GM21367 (cell line): ENCODE results near the gene RACK1.

Source experiments
- ATAC-seq: cut with Tn5 transposase; IDR thresholded peaks from one replicate; pipeline ENCODE4 v1.9.1; 2021; ENCODE audit not compliant: unreplicated experiment

The RACK1 gene

DNA sequence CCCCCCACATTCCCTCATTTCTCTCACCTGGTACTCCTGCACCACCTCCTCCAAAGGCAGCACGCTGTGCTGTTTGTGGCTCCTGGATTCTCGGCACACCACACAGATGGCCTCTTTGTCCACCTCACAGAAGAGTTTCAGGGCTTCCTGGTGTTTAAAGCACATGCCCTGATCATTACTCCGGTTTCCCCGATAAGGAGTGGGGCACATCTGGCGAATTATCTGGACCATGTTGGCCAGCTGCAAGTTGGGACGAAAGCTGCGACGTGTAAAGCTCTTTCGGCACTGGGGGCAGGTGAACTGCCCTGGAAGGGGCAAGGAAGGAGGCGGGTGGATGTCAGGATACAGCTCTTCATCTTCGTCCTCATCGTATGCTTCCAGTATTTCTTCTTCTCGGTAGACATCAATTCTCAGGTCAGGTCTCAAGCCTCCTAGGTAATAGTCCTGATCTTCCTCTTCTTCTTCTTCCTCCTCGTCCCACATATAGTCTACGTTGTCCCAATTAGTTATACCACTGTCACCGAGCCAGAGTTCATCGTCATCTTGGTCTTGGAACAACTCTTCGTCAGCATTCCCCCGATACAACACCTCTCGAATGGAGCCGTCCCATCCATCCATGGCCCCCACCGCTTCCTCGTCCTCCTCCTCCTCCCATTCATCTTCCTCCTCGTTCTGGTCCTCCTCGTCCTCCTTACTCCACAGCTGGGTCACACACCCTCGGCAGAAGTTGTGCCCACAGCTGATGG, 16.4 kb upstream of the RACK1 start:
- no peak for ATAC-seq

DNA sequence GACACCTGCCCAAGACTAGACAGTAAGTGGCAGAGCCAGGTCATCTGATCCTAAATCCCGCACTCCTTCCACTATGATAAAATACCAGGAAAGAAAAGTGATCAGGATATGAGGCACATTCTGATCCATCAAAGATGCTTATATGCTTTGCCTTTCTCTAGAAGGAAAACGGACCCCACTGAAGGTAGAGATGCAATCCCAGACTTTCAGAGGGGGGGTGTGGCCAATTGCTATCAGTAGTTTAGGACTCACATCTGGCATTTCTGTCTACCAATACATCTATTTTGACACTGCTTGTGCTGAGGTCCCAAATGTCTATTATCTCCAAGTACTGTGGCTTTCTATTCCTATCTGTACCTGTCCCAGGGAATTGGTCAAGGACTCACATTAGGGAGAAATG, 15.6 kb upstream of the RACK1 start:
- ATAC-seq: no peak

DNA sequence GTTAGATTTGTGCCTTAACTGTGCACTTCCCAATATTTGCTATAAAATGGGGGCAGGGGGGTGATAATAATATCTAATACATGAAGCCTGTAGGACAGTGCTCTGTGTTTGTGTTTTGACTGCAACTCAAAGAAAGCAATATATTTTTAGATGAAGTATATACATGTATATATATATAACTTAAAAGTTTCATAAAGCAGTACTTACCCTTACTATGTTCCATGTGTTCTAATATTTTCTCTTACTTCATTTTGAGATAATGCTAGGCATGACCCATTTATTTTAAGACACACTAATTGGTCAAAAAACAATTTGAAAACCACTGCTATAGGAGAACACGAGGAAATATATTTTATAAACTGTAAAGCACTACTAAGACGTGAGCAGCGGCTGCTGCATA, 14.9 kb upstream of the RACK1 start:
- ATAC-seq: no peak

DNA sequence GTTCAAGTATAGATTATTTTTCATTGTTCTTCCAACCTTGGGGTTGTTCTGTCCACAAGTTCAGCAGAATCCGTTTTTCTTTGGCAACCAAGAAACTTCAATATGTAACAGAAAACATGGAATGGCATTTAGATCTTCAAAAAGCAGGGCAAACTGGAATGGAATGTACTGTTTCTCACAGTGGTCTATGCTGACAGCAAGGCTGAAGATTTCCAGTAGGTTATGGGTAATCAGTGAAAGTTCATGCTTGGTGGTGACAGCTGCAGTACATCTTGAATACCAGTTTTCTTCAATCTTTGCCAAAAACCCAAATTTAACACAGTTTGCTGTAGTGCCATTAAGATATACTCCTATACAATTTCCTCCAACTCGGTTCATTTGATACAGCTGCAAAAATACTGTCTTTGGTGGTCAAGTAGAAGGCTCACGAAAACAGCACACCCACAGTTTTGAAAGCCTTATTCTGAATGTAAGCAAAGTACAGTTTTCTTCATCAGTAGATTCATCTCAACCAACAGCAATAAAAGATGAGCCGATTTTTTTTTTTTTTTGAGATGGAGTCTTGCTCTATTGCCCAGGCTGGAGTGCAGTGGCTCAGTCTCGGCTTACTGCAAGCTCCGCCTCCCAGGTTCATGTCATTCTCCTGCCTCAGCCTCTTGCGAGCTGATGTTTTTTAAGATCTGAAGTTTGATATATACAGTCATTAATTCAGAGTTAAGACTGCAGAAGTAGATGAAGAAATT, 12.3 kb upstream of the RACK1 start:
- ATAC-seq: no peak

DNA sequence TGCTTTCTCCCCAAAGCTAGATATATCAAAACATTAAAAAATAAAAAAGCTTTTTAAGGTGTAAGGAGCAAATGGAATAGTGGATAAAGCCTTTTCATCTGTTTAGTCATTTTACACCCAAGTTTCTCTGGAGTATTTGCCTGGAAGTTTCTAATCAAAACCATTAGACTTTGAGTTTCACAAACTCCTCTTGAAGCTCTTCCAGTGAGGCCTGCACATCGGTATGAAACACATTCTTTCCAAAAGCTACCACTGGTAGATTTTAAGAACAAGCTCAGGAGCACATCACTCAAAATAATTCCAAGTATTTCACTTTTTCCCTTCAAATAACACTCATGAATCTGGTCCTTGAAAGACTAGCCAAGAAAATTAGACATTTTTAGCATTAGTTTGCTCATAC, 11.6 kb upstream of the RACK1 start:
- ATAC-seq: no peak

DNA sequence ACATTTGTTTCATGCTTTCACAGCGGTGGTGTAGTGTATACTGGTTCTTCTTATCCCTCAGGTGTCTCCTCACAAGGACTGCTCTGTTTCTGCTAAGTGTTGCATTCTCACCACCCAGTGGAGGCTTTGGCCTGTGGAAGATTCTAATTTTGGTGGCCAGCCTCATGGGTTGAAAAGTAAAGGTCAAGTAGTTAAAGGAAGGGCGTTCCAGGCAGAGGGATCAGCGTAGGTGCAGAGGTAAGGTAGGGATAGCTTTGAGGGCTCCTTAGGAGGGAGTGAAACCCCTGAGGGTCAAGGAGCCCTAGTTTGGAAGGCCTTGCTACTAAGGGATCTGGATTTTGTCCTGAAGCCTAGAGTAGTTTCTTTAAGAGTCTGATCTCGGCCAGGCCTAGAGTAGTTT, 4.6 kb upstream of the RACK1 start:
- ATAC-seq: no peak

DNA sequence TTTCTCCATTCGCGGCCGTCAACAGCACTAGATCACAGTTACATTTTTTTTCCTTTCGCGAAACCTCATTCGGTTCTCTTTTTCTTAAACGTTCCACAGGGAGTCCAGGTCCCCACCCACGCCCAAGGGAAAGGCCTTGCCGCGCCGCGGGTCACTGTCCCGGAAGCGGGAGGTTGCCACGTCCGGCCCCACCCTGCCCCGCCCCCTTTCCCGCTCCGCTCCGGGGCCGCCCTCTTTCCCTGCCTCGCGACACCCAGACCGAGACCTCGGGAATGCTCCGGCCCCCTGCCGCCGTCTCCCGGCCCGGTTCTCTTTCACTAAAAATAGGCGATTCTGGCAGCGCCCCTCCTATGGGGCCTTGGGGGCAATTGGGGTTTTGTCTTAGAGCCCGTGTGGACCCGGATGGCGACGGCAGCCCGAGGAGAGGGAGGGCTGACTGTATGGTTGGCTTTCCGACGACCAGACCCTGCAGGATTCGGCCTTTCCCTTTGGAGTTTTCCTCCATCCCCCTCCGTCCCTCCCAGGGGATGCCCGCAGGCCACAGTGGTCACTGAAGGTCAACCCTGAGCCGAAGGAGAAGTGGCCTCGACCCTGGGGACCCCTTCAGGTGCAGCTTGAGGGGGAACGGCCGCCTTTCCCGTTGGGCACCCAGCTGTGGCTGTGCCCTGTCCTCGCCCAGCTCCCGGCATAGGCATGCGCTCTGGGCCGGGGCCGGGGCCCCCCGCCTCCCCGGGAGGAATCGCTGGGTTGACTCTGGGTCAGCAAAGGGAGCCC, 2.8 kb upstream of the RACK1 start:
- ATAC-seq: peak; percentile 23

DNA sequence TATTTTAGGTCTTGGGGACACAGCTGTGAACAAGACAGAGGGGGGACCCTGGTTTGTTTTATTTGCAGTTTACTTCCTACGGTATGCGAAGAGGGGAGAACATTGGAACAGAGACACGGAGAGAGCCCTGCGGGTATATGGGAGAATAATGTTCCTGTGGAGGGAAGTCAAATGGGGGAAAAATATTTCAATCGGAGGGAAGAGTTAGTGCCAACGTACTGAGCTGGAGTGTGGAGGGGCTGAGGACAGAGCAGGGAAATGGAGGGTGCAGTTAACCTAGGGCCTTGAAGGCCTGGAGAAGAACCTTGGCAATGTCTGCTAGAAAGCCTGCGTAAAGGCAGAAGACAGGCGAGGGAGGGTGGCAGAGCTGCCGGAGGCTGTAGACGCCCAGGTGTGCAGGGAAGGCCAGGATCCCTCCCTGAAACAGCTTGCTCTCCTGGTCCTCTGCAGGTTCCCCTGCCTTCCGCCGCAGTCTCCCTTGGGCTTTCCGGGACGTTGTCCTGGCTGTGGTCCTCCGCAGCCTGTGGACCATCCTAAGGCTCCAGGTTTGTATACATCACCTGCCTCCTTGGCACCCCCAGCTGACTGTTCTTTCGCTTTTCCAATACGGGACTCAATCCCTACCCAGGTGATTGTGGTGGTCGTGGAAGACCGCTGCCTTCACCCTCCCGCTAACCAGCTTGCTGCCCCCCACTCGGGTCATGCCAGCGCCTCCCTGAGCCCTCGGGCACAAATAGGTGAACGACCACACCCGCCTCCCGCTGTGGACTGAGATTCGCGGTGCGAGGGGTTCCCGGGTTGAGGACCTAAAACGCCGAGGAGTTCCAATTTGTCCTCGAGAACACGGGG, 1.9 kb upstream of the RACK1 start:
- no peak for ATAC-seq

DNA sequence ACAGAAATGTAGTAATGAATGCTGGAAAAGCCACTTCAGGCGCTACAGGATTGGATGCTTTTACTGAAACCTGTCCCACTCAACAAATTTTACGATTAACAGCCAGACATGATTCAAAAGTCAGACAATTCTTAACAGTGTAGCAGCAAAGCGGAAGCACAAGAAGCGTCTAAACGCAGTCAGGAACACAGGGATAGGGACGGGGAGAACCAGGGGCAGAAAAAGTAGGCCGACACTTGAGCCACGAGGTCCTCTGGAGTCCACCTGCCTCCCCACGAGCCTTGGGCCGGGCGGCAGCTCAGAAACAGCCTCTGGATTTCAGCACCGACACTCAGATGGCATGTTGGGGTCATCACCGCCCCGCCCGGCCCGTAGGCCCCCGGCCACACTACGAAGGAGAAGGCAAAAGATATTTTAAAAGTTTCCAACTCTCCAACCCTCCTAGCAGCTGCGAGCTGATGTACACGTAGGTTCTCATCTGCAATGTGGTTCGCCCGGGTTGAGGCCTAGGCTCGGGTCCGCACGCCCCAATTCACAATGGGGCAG, 615 bp downstream of the RACK1 start:
- no peak for ATAC-seq

DNA sequence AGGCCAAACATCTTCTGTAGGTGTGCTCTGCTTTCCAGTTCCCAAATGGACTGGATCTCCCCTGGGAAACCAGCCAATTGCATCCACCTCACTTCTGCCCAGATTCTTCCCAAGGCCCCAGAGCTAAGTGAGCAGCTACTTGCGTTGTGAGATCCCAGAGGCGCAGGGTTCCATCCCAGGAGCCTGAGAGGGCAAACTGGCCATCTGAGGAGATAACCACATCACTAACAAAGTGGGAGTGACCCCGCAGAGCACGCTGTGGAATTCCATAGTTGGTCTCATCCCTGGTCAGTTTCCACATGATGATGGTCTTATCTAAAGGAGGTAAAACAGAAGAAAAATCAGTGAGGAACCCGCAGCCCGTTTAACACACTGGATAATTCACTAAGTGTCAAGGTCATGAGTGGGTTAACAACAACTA, 1.7 kb downstream of the RACK1 start:
- ATAC-seq: no peak

DNA sequence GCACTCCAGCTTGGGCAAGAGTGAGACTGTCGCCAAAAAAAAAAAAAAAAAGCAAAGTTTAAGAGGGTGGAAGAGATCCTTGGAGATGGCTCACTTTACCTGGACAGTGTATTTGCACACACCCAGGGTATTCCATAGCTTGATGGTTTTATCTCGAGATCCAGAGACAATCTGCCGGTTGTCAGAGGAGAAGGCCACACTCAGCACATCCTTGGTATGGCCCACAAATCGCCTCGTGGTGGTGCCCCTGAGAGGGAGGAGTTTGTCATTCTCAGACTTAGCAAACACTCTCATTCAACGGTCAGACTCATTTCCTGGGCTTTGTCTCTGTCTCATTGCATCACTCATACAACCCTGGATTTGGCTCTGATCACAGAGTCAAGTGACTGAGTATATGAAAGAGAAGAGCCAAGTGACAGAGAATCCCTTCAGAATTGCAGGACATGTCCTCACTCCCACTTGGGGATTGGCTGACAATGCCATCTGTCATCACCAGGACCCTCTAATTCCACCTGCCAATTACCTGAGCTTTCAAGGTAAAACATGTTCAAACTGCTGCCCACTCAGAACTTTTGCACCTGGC, 2.2 kb downstream of the RACK1 start:
- ATAC-seq: no peak

DNA sequence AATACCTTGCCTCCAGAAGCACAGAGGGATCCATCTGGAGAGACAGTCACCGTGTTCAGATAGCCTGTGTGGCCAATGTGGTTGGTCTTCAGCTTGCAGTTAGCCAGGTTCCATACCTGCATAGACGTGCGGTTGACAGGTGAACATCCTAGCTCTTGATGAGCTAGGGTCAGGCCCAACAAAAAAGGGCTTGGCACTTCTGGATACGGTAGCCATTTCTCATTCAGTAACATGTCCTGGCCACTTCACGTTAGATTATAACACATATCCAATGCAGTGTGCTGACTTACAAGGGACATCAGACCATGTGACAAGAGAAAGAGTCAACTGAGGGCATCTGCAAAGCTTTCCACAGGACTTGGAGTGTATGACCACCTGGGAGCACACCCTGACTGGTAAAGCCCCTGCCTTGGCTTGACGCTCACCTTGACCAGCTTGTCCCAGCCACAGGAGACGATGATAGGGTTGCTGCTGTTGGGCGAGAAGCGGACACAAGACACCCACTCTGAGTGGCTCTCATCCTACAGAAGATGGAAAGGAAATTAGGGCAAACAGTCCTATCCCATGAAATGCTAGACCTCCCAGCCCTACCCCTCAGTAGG, 4.5 kb downstream of the RACK1 start:
- no peak for ATAC-seq

DNA sequence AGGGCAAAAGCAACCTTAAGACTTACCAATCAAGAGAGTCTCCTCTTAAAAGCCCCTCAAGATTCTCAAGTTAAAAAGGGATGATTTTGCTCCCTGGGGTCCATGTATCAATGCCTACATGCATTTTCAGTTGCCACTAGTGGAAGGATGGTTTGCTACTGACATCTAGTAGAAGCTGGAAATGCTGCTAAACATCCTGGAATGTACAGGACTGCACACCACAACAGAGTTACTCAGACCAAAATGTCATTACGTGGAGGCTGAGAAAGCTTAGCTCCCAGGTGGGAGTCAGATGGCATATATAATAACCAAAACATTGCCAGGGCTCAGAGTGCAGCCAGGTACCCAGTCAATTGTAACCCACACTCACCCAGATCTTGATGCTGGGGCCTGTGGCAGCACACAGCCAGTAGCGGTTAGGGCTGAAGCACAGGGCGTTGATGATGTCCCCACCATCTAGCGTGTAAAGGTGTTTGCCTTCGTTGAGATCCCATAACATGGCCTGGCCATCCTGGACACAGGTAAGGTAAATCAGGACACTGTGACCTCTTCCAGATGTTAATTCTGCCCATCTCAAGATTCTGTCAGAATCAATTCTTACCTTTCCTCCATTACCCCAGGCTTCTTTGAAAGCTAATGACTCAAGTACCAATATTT, 5.8 kb downstream of the RACK1 start:
- ATAC-seq: no peak

DNA sequence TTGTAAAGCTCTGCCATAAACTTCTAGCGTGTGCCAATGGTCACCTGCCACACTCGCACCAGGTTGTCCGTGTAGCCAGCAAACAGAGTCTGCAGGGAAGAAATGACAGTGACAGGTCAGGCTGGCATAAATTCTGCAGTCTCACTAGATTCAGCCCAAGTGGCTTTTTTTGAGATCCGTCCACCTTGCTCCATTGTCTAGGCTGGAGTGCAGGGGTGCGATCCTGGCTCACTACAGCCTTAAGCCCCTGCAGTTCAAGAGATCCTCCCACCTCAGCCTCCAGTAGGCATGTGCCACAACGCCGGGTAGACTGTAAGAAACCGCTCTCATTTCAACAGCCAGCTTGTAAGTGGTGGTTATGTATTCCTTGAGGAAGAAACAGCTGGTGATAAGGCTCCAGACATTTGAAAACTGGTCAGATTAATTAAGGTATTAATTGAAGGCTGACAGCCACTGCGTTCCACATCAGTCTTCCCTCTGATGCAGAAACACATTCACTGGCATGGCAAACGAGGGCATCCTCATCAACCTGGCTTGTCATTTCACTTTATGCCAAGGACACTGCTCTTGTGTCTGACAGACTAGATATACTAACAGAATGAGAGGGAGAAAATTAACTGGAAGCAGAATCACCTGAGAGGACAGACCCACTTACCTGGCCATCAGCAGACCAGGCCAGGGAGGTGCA, 6.6 kb downstream of the RACK1 start:
- ATAC-seq: no peak

DNA sequence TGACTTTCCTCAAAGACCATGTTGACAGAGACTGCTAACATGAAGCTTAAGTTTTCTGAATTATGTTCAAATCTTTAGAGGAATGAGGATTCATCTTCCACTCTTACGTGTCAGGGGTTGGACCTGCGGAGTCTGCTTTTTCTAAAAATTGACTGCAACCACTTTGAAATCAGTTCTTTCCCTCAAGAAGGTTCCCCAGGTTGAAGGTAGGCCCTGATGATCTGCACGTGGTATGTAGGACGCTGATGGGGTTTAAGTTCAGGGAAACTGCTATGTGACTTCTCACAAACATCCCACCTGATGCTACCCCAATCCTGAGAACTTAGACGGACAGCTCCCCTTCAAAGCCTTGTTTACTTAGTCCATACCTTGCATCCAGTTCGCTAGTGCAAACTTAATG, 7.2 kb downstream of the RACK1 start:
- ATAC-seq: no peak

DNA sequence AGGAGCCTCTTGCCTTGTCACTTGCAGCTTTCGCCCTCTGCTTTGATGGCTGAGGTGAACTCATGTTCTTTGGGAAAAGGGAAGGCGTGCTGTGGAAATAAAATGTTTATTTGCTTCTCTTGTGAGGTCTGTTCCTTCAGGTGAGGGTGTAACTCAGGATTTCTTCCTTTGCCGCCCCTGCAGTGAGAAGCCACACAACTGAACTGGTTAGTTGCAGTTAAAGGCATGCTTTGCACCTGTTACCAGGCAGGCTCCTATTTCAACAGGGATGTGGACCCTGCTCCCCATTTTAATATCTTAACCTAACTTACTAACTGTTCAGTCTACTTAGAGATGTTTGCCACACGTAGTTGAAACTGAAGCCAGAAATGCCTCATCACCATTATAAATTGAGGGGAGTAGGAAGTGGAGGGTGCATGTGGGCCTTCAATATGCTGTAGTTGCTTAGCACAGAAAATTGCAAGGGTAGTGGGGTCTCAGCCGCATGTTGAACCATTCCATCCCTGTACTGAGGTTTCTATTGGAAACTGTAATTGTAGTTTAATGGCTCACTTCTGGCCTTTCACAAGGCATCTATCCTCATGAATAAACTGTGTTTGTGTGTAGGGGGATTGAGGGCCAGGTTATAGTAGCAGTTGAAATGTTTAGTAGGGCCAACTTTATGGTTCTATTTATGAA, 7.9 kb downstream of the RACK1 start:
- ATAC-seq: no peak

DNA sequence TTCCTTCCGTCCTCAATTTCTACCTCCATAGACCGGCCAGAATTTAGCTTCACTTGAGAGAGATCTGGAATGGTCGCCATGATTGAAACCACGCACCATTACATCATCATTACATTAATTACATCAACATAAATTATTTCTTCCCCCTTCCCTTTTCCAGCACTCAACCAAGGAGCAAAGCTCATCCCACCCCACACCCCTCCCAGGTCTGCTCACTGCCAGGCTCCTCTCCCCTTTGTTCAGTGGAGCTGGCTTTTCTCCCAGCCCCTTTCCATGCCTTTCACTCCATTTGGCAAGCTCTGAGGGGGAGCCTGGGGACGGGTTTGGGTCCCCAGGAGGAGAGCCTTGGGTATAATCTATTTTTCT, 8.4 kb downstream of the RACK1 start:
- no peak for ATAC-seq
